ENCODE measurements around the gene TMEM164.
"Not testable (repeated sequence)": the region's sequence is repeated elsewhere in the genome, so short reads cannot be mapped to it uniquely, and the experiment has no call there.

Gene TMEM164

DNA sequence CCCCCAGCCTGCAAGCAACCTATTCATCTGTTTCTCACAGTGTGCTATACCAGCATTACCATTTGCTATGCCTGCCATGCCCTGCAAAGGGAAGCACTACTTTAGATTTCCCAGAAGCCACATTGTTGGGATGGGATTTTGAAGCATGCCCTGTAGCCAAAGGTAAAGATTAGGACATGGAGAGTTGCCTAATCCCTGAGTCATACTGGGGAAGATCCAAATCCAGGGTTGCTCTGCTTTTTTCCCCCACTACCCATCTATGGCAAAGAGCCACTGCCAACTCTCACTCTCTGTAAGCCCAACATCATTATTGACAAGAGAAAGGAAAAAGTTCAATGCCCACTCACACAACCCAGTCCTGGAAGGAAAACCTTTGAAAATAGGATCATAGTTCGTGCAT is 36.7 kb upstream of the TMEM164 start:
- Histone ChIP-seq H3K36me3 (no peaks in the 10 kb centered on the region), H3K4me3 (ENCODE audit: low read depth, low read length) (no peak overlapping the region), H3K27me3 (no peaks in the 10 kb centered on the region), H3K4me1 (no peaks in the 10 kb centered on the region), H3K9me3 (no peaks in the 10 kb centered on the region)
- TF ChIP-seq, protein P1, sequence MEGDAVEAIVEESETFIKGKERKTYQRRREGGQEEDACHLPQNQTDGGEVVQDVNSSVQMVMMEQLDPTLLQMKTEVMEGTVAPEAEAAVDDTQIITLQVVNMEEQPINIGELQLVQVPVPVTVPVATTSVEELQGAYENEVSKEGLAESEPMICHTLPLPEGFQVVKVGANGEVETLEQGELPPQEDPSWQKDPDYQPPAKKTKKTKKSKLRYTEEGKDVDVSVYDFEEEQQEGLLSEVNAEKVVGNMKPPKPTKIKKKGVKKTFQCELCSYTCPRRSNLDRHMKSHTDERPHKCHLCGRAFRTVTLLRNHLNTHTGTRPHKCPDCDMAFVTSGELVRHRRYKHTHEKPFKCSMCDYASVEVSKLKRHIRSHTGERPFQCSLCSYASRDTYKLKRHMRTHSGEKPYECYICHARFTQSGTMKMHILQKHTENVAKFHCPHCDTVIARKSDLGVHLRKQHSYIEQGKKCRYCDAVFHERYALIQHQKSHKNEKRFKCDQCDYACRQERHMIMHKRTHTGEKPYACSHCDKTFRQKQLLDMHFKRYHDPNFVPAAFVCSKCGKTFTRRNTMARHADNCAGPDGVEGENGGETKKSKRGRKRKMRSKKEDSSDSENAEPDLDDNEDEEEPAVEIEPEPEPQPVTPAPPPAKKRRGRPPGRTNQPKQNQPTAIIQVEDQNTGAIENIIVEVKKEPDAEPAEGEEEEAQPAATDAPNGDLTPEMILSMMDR (IDR thresholded peaks at IDR 0.05; ENCODE audit: low read depth, low read length) = no peak
- DNase-seq = no peak

DNA sequence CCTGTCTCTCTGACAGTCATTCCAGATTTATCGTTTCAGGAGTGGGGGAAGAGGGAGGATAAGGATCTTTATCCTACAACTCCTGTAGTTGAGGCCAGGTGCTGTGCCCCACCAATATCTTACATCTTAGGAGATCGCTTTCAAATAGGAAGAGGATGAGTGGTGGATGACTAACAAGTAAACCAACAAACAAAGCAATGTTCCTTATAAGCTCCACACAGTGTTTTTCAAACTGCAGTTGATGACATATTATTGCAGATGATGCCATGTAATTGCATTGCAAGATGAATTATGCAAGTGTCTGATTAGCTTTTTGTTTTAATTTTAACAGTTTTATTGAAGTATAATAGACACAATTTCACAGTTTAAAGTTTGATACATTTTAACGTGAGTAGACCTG is 35.8 kb upstream of the TMEM164 start:
- DNase-seq = no peak
- TF ChIP-seq, protein P1 (IDR thresholded peaks at IDR 0.05; ENCODE audit: low read depth, low read length) = no peak
- no peaks in the 10 kb centered on the region for H3K4me1 ChIP-seq
- H3K27me3 ChIP-seq = no peaks in the 10 kb centered on the region
- no peak overlapping the region for H3K4me3 ChIP-seq (ENCODE audit: low read depth, low read length)
- no peaks in the 10 kb centered on the region for H3K36me3 ChIP-seq
- no peaks in the 10 kb centered on the region for H3K9me3 ChIP-seq

- not testable (repeated sequence) for DNase-seq; H3K9me3 ChIP-seq; H3K27me3 ChIP-seq; H3K4me1 ChIP-seq; H3K4me3 ChIP-seq (ENCODE audit: low read depth, low read length); H3K36me3 ChIP-seq
Observed at GRCh38 chrX:109970841-109971240, 32.1 kb upstream of the TMEM164 start.

- no peak overlapping the region for H3K4me3 ChIP-seq (ENCODE audit: low read depth, low read length)
- no peak for DNase-seq
- no peaks in the 10 kb centered on the region for H3K9me3 ChIP-seq
- TF ChIP-seq, protein P1 (IDR thresholded peaks at IDR 0.05; ENCODE audit: low read depth, low read length) = no peak
- no peaks in the 10 kb centered on the region for H3K27me3 ChIP-seq
- no peaks in the 10 kb centered on the region for H3K36me3 ChIP-seq
- H3K4me1 ChIP-seq = no peaks in the 10 kb centered on the region
Observed at GRCh38 chrX:109974906-109975655, 27.8 kb upstream of the TMEM164 start.

DNA sequence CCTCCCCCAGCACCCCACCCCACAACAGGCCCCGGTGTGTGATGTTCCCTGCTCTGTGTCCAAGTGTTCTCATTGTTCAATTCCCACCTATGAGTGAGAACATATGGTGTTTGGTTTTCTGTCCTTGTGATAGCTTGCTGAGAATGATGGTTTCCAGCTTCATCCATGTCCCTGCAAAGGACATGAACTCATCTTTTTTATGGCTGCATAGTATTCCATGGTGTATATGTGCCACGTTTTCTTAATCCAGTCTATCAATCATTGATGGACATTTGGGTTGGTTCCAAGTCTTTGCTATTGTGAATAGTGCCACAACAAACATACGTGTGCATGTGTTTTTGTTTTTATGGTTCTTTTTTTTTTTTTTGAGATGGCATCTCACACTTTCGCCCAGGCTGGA is 17.7 kb upstream of the TMEM164 start:
- not testable (repeated sequence) for DNase-seq; H3K4me1 ChIP-seq; H3K27me3 ChIP-seq; H3K36me3 ChIP-seq; H3K9me3 ChIP-seq; H3K4me3 ChIP-seq (ENCODE audit: low read depth, low read length)

GRCh38 chrX:109987884-109988283 is 15.0 kb upstream of the TMEM164 start:
- H3K4me1 ChIP-seq = no peaks in the 10 kb centered on the region
- no peaks in the 10 kb centered on the region for H3K27me3 ChIP-seq
- no peaks in the 10 kb centered on the region for H3K9me3 ChIP-seq
- TF ChIP-seq, protein P1 (IDR thresholded peaks at IDR 0.05; ENCODE audit: low read depth, low read length) = no peak
- H3K36me3 ChIP-seq = no peaks in the 10 kb centered on the region
- no peak for DNase-seq
- H3K4me3 ChIP-seq (ENCODE audit: low read depth, low read length) = no peak overlapping the region

DNA sequence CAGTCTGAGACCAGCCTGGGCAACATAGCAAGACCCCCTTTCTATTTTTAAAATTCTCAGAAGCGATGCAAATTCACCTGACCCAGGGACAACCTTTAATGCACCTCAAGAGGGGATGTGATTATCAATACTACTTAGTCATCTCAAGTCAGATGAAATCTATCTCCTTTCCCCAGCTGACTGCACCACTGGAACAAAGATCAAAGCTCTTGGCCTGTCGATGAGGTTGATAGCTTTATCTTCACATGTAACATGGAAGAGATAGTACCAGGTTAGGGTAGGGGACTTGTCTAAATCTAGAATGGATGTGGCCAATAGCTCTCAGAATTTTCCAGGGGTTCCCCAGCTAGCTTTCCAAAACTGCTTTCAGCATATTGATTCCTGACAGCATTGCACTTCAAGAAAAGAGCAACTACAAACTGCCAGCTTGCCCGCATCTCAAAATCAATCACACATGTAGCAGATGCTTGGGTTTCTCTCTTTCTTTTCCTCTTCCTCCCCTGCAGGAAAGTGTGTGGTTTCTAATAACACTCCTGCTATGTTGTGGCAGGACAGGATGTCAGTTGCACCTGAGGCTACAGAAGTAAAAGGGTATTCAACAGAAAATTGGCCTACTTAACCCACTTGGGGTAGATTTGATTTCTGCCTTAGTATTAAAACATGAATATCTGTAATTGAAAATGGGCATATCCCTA is 12.2 kb upstream of the TMEM164 start:
- Histone ChIP-seq H3K9me3 (no peaks in the 10 kb centered on the region), H3K27me3 (no peaks in the 10 kb centered on the region), H3K4me1 (no peaks in the 10 kb centered on the region), H3K36me3 (no peaks in the 10 kb centered on the region), H3K4me3 (ENCODE audit: low read depth, low read length) (no peak overlapping the region)
- no peak for DNase-seq
- TF ChIP-seq, protein P1 (IDR thresholded peaks at IDR 0.05; ENCODE audit: low read depth, low read length) = no peak
